HepG2 (cell line): ENCODE measurements around the gene SSBP2.
"Not testable (repeated sequence)": the region's sequence is repeated elsewhere in the genome, so short reads cannot be mapped to it uniquely, and the experiment has no call there.

Experiments
- CHD4 ChIP-seq: fragments of 200-600 bp; sonication (generic); IDR thresholded peaks from 2 replicates; pipeline ENCODE4 v1.7.0; 2017; ENCODE audit warnings: mild to moderate bottlenecking, low read length, borderline replicate concordance
- ETV5 ChIP-seq: IDR thresholded peaks from 2 replicates; pipeline ENCODE4 v1.6.1; 2018; ENCODE audit warnings: missing biosample characterization, missing genetic modification reagents, inconsistent platforms, borderline replicate concordance
- FOXK1 ChIP-seq: sonication (generic); formaldehyde crosslinking; IDR thresholded peaks from 2 replicates; pipeline ENCODE4 v1.4.0; 2020; ENCODE audit warnings: low read depth, missing genetic modification reagents, borderline replicate concordance
- GPN1 ChIP-seq: sonication (generic); formaldehyde crosslinking; IDR thresholded peaks from 2 replicates; pipeline ENCODE4 v1.5.1; 2020; ENCODE audit warnings: missing genetic modification reagents, borderline replicate concordance
- JUN ChIP-seq: sonication (generic); formaldehyde crosslinking; IDR thresholded peaks from 2 replicates; pipeline ENCODE4 v1.4.0; 2020; ENCODE audit warnings: mild to moderate bottlenecking, missing genetic modification reagents
- POLR2AphosphoS5 ChIP-seq: IDR thresholded peaks from 2 replicates; pipeline ENCODE4 v1.6.1; 2012; ENCODE audit warnings: low read depth, low read length
- PTBP1 ChIP-seq: fragments of 200-400 bp; formaldehyde crosslinking; IDR thresholded peaks from 2 replicates; pipeline ENCODE4 v1.6.1; 2018; ENCODE audit warnings: low read length, low read depth; ENCODE audit not compliant: poor library complexity, severe bottlenecking
- REPIN1 ChIP-seq: sonication (generic); formaldehyde crosslinking; IDR thresholded peaks from 2 replicates; pipeline ENCODE4 v1.8.0; 2022; ENCODE audit warnings: missing genetic modification reagents, low read depth, mild to moderate bottlenecking, borderline replicate concordance
- REST ChIP-seq, 2 experiments: IDR thresholded peaks; 2 replicates each; pipeline ENCODE4 v1.6.1; 2011 to 2012; ENCODE audit warnings: low read length in 2 of 2, borderline replicate concordance in 1 of 2, low read depth in 1 of 2, mild to moderate bottlenecking in 1 of 2, moderate library complexity in 1 of 2
- RFX5 ChIP-seq: IDR thresholded peaks from 2 replicates; pipeline ENCODE4 v1.6.1; 2011; ENCODE audit warnings: low read depth, low read length, improper control_type of control experiment
- THYN1 ChIP-seq: sonication (generic); formaldehyde crosslinking; IDR thresholded peaks from 2 replicates; pipeline ENCODE4 v1.8.1; 2023; ENCODE audit warnings: low read depth, mild to moderate bottlenecking, moderate library complexity, missing genetic modification reagents, borderline replicate concordance
- TF ChIP-seq, protein P1 (sequence below): sonication (generic); formaldehyde crosslinking; IDR thresholded peaks from 2 replicates; pipeline ENCODE4 v1.4.0; 2020; ENCODE audit warnings: missing genetic modification reagents, borderline replicate concordance

GRCh38 chr5:81473395-81473794 lies 277.5 kb downstream of the SSBP2 start:
- TF ChIP-seq THYN1; FOXK1 (CRISPR knock-in tag); CHD4; ETV5 (CRISPR knock-in tag); JUN (CRISPR knock-in tag); REST (IDR thresholded peaks at IDR 0.05; ENCODE audit: borderline replicate concordance in 1 of 2, low read depth in 1 of 2, low read length in 2 of 2); GPN1; PTBP1; POLR2AphosphoS5; RFX5; REPIN1 (CRISPR knock-in tag): not testable (repeated sequence)
- TF ChIP-seq, protein P1, sequence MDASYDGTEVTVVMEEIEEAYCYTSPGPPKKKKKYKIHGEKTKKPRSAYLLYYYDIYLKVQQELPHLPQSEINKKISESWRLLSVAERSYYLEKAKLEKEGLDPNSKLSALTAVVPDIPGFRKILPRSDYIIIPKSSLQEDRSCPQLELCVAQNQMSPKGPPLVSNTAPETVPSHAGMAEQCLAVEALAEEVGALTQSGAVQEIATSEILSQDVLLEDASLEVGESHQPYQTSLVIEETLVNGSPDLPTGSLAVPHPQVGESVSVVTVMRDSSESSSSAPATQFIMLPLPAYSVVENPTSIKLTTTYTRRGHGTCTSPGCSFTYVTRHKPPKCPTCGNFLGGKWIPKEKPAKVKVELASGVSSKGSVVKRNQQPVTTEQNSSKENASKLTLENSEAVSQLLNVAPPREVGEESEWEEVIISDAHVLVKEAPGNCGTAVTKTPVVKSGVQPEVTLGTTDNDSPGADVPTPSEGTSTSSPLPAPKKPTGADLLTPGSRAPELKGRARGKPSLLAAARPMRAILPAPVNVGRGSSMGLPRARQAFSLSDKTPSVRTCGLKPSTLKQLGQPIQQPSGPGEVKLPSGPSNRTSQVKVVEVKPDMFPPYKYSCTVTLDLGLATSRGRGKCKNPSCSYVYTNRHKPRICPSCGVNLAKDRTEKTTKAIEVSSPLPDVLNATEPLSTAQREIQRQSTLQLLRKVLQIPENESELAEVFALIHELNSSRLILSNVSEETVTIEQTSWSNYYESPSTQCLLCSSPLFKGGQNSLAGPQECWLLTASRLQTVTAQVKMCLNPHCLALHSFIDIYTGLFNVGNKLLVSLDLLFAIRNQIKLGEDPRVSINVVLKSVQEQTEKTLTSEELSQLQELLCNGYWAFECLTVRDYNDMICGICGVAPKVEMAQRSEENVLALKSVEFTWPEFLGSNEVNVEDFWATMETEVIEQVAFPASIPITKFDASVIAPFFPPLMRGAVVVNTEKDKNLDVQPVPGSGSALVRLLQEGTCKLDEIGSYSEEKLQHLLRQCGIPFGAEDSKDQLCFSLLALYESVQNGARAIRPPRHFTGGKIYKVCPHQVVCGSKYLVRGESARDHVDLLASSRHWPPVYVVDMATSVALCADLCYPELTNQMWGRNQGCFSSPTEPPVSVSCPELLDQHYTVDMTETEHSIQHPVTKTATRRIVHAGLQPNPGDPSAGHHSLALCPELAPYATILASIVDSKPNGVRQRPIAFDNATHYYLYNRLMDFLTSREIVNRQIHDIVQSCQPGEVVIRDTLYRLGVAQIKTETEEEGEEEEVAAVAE: not testable (repeated sequence)
